Prostate gland (tissue), 2 donors: ENCODE measurements around the gene DEFB124. TPM values are rescaled to one million over a fixed set of nuclear protein-coding genes. Genes with fewer than 3 reads are reported as not detected.

Source experiments
- DNase-seq: peaks from one replicate; pipeline ENCODE4 v3.0.0-alpha.2; 2019; ENCODE audit warnings: low spot score
- H3K27ac ChIP-seq, 2 donors: fragments of 200-600 bp; sonication (generic); 2 replicates each; pipeline ENCODE4 v1.5.1; 2017 to 2019
- H3K27me3 ChIP-seq: fragments of 200-600 bp; sonication (generic); replicated peaks from 2 replicates; pipeline ENCODE4 v1.5.1; 2019; ENCODE audit not compliant: insufficient read depth
- H3K36me3 ChIP-seq, 2 donors: fragments of 200-600 bp; sonication (generic); 1 replicate in 1 of 2; 2 replicates in 1 of 2; pipeline versions ENCODE4 v1.5.1 to v1.8.1; 2017 to 2019
- H3K4me1 ChIP-seq: fragments of 200-600 bp; sonication (generic); replicated peaks from 2 replicates; pipeline ENCODE4 v1.5.1; 2019
- H3K4me3 ChIP-seq, 2 donors: fragments of 200-600 bp; sonication (generic); 2 replicates each; pipeline ENCODE4 v1.5.1; 2017 to 2019
- H3K9me3 ChIP-seq: fragments of 200-600 bp; sonication (generic); 2 replicates; pipeline ENCODE4 v1.5.1; 2017
- CTCF ChIP-seq, 4 experiments: fragments of 200-600 bp in 2 of 4; fragments of 450-650 bp in 2 of 4; sonication (generic) in 2 of 4; IDR thresholded peaks; 1 replicate in 3 of 4; 2 replicates in 1 of 4; pipeline ENCODE4 v1.5.1; 2016 to 2019; ENCODE audit warnings: antibody characterized with exemption in 4 of 4, mild to moderate bottlenecking in 2 of 4, moderate library complexity in 2 of 4
- POLR2A ChIP-seq: fragments of 450-650 bp; IDR thresholded peaks from one replicate; pipeline ENCODE4 v1.6.1; 2016; ENCODE audit warnings: antibody characterized with exemption, mild to moderate bottlenecking
- POLR2AphosphoS5 ChIP-seq: sonication (generic); formaldehyde crosslinking; IDR thresholded peaks from one replicate; pipeline ENCODE4 v1.6.1; 2017; ENCODE audit warnings: antibody characterized with exemption
- WGBS: methylation state at CpG from one replicate; pipeline ENCODE4 v1.1.5; 2018; 5-methylcytosine and 5-hydroxymethylcytosine counted together
- intact Hi-C: fragments of 100-400 bp; cut with DNase I; formaldehyde crosslinking; loops from one replicate; pipeline ENCODE4 v1.14.2; 2022
- total RNA-seq, 2 donors: library from RNA; depleted of rRNA; stranded (reverse); fragments of >200 nt; gene quantifications; one replicate each; pipeline ENCODE4 v1.1.0, GENCODE V29; 2016

The DEFB124 gene
- total RNA-seq, 2 donors from 2014 or later = not detected

- Histone ChIP-seq H3K4me3 (no peak overlapping the region), H3K4me1 (no peaks in the 10 kb centered on the region), H3K27ac (no peak overlapping the region), H3K9me3 (no peaks in the 10 kb centered on the region), H3K36me3 (no peaks in the 10 kb centered on the region), H3K27me3 (no peaks in the 10 kb centered on the region)
- no peak for DNase-seq
- WGBS = 88% methylated on average over 2 of the region's 2 CpGs
- intact Hi-C loops = no loop called here
- TF ChIP-seq POLR2AphosphoS5 = no peak
- TF ChIP-seq POLR2A = no peak
- TF ChIP-seq CTCF (IDR thresholded peaks at IDR 0.05) = no peak
Observed at GRCh38 chr20:31415653-31416052, 59.3 kb downstream of the DEFB124 start.

Other genes with a start within 250 kb of the DEFB124 start
- gene DEFB115, start 217.5 kb downstream of the DEFB124 start, total RNA-seq = not detected
- gene DEFB116, start 166.5 kb downstream of the DEFB124 start, total RNA-seq = not detected
- not detected for gene DEFB118, start 106.5 kb downstream of the DEFB124 start, total RNA-seq
- 100 to 1,000 TPM in 1 of 2 donors, not detected in 1; 672 TPM for gene DEFB119, start 84.5 kb downstream of the DEFB124 start, total RNA-seq
- gene DEFB121, start 68.9 kb downstream of the DEFB124 start, total RNA-seq = not detected
- gene DEFB123, start 34.5 kb downstream of the DEFB124 start, total RNA-seq = 100 to 1,000 TPM in 1 of 2 donors, not detected in 1; 459 TPM
- 1 to 10 TPM; 1.3 to 4.9 TPM for gene REM1, start 161 bp upstream of the DEFB124 start, total RNA-seq
- 100 to 1,000 TPM in 1 of 2 donors, 10 to 100 TPM in 1; 99.7 to 131 TPM for gene HM13, start 39.3 kb upstream of the DEFB124 start, total RNA-seq
- gene ID1, start 130.2 kb upstream of the DEFB124 start, total RNA-seq = 100 to 1,000 TPM; 356 to 514 TPM
- 1 to 10 TPM in 1 of 2 donors, under 1 TPM in 1; 0.41 to 3.6 TPM for gene COX4I2, start 162.8 kb upstream of the DEFB124 start, total RNA-seq
- gene BCL2L1, start 247.7 kb upstream of the DEFB124 start, total RNA-seq = 100 to 1,000 TPM; 127 to 155 TPM